OCI-LY3 (cell line): ENCODE results near the gene AKIRIN2.
"Not testable (repeated sequence)": the region's sequence is repeated elsewhere in the genome, so short reads cannot be mapped to it uniquely, and the experiment has no call there.

Source experiments
- H2AFZ ChIP-seq: fragments of 200-600, 300-600 bp; shearing (Covaris generic); 2 replicates; pipeline ENCODE4 v1.6.0; 2014; ENCODE audit warnings: antibody characterized with exemption, low read depth, low read length
- H3K27ac ChIP-seq: fragments of 200-600, 300-600 bp; sonication (generic); 2 replicates; pipeline ENCODE4 v1.5.1; 2014; ENCODE audit warnings: mild to moderate bottlenecking, low read length, moderate library complexity, mixed read lengths
- H3K27me3 ChIP-seq: fragments of 200-600, 300-600 bp; sonication (generic); 2 replicates; pipeline ENCODE4 v1.6.1; 2014; ENCODE audit warnings: low read depth, low read length, mixed read lengths
- H3K36me3 ChIP-seq: fragments of 200-600, 300-600 bp; sonication (generic); replicated peaks from 2 replicates; pipeline ENCODE3; 2014; ENCODE audit warnings: low read depth, low read length, mixed read lengths
- H3K4me1 ChIP-seq: fragments of 300-600, 200-600 bp; sonication (generic); 2 replicates; pipeline ENCODE4 v1.6.1; 2014; ENCODE audit warnings: low read length, mixed read lengths
- H3K4me2 ChIP-seq: fragments of 200-600, 300-600 bp; sonication (generic); 2 replicates; pipeline ENCODE4 v1.6.1; 2014; ENCODE audit warnings: low read length, mixed read lengths
- H3K4me3 ChIP-seq: fragments of 300-600, 200-600 bp; sonication (generic); 2 replicates; pipeline ENCODE4 v1.5.1; 2014; ENCODE audit warnings: antibody characterized with exemption, mild to moderate bottlenecking, low read length, moderate library complexity
- H3K79me2 ChIP-seq: fragments of 300-600, 200-600 bp; shearing (Covaris generic); 2 replicates; pipeline ENCODE4 v1.6.1; 2014; ENCODE audit warnings: mild to moderate bottlenecking, low read length, mixed read lengths
- H3K9ac ChIP-seq: fragments of 300-600, 200-600 bp; shearing (Covaris generic); 2 replicates; pipeline ENCODE4 v1.6.0; 2014; ENCODE audit warnings: mild to moderate bottlenecking, low read length, moderate library complexity
- H3K9me3 ChIP-seq: fragments of 200-600, 300-600 bp; shearing (Covaris generic); 2 replicates; pipeline ENCODE4 v1.6.1; 2014; ENCODE audit warnings: low read length, mixed read lengths; ENCODE audit not compliant: insufficient read depth
- H4K20me1 ChIP-seq: fragments of 200-600, 300-600 bp; sonication (generic); 2 replicates; pipeline ENCODE4 v1.6.1; 2016; ENCODE audit warnings: low read length, mixed read lengths; ENCODE audit not compliant: insufficient read depth
- CTCF ChIP-seq: fragments of 200-600, 300-600 bp; sonication (generic); IDR thresholded peaks from 2 replicates; pipeline ENCODE4 v1.5.1; 2014; ENCODE audit warnings: antibody characterized with exemption, low read length, low read depth
- EZH2phosphoT487 ChIP-seq: fragments of 200-600 bp; shearing (Covaris generic); IDR thresholded peaks from 2 replicates; pipeline ENCODE4 v1.6.1; 2018; ENCODE audit warnings: antibody characterized with exemption, mixed run types, low read depth

AKIRIN2 gene

GRCh38 chr6:87698547-87699006, 3.5 kb downstream of the AKIRIN2 start:
- Histone ChIP-seq H3K9ac (peak overlapping the region; percentile 97; the same call in 1 of the 2 replicates), H3K27me3 (no peaks in the 10 kb centered on the region), H3K36me3 (peaks cover 25% of the 10 kb centered on the region), H3K9me3 (no peaks in the 10 kb centered on the region), H3K4me1 (peaks cover 47% of the 10 kb centered on the region), H3K79me2 (peaks cover 85% of the 10 kb centered on the region), H2AFZ (no peak overlapping the region), H3K27ac (peak overlapping the region; percentile 99), H4K20me1 (peaks cover 68% of the 10 kb centered on the region), H3K4me2 (peak overlapping the region; percentile 93), H3K4me3 (peak overlapping the region; percentile 96)
- TF ChIP-seq CTCF (no peak), EZH2phosphoT487 (no peak)

- Histone ChIP-seq H3K79me2 (peaks cover 92% of the 10 kb centered on the region), H3K4me3 (peak overlapping the region; percentile 96), H3K4me1 (peaks cover 42% of the 10 kb centered on the region), H2AFZ (no peak overlapping the region), H3K9me3 (no peaks in the 10 kb centered on the region), H3K27ac (peak overlapping the region; percentile 45), H3K9ac (peak overlapping the region; percentile 97; the same call in 1 of the 2 replicates), H3K36me3 (peaks cover 25% of the 10 kb centered on the region), H3K4me2 (peak overlapping the region; percentile 93), H3K27me3 (no peaks in the 10 kb centered on the region), H4K20me1 (peaks cover 75% of the 10 kb centered on the region)
- TF ChIP-seq EZH2phosphoT487, result no peak
- TF ChIP-seq CTCF, result no peak
Observed at GRCh38 chr6:87697581-87698546, 4.2 kb downstream of the AKIRIN2 start.

- H3K4me1 ChIP-seq, result peaks cover 47% of the 10 kb centered on the region
- H3K9me3 ChIP-seq, H3K4me2 ChIP-seq, H3K9ac ChIP-seq, H2AFZ ChIP-seq, H3K27ac ChIP-seq, H3K4me3 ChIP-seq, H3K27me3 ChIP-seq: not testable (repeated sequence)
- H3K79me2 ChIP-seq, result peaks cover 100% of the 10 kb centered on the region
- H3K36me3 ChIP-seq, result peaks cover 25% of the 10 kb centered on the region
- peaks cover 86% of the 10 kb centered on the region for H4K20me1 ChIP-seq
Observed at GRCh38 chr6:87696817-87697216, 5.2 kb downstream of the AKIRIN2 start.

GRCh38 chr6:87692086-87692485, 9.9 kb downstream of the AKIRIN2 start:
- Histone ChIP-seq H4K20me1 (peaks cover 95% of the 10 kb centered on the region), H3K4me2 (no peak overlapping the region), H3K4me1 (peaks cover 37% of the 10 kb centered on the region), H3K27me3 (no peaks in the 10 kb centered on the region), H3K36me3 (no peaks in the 10 kb centered on the region), H3K9ac (no peak overlapping the region), H3K4me3 (no peak overlapping the region), H3K9me3 (no peaks in the 10 kb centered on the region), H3K79me2 (peaks cover 100% of the 10 kb centered on the region), H2AFZ (no peak overlapping the region), H3K27ac (no peak overlapping the region)
- no peak for TF ChIP-seq CTCF
